ENCODE data around the gene OTOF.

The OTOF gene

DNA sequence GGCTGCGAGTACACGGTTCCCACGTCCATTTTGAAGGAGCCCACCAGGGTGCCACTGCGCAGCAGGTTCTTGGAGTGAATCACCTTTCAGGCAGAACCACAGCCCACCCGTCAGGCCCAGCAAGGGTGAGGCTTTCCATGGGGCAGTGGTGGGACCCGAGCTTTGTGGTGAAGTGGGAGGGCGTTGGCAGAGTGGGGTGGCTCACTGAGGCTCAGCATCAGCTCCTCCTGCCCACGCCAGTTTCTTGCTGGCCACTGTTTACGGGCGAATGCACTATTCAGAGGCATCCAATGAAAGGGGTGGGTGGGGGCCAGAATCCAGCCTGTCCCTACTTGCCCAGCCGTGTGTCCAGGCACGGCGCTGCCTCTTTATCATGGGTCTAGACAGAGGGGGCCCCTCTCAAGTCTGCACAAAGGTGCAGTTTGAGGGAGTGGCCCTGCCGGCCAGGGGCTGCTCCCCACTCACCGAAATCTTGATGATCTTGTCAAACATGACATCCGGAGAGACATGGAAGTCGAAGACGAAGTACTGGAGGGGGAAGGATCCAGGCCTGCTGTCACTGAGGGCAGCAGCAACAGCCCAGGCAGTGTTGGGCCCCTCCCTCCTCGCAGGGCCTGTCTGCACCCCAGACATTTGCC, 11.4 kb upstream of the OTOF start:
- TF ChIP-seq CREB1 (IDR thresholded peaks at IDR 0.05; ENCODE audit: low read depth) (no peak), RAD21 (IDR thresholded peaks at IDR 0.05; ENCODE audit: low read depth) (no peak), TEAD4 (IDR thresholded peaks at IDR 0.05) (no peak), FOXM1 (IDR thresholded peaks at IDR 0.05; ENCODE audit: borderline replicate concordance, low read depth) (no peak), ZBTB7A (IDR thresholded peaks at IDR 0.05; ENCODE audit: low read depth) (no peak), EGR1 (IDR thresholded peaks at IDR 0.05) (no peak), EP300 (IDR thresholded peaks at IDR 0.05; ENCODE audit: borderline replicate concordance) (no peak), TAF1 (IDR thresholded peaks at IDR 0.05; ENCODE audit: low read depth) (no peak)
- TF ChIP-seq, protein P1, sequence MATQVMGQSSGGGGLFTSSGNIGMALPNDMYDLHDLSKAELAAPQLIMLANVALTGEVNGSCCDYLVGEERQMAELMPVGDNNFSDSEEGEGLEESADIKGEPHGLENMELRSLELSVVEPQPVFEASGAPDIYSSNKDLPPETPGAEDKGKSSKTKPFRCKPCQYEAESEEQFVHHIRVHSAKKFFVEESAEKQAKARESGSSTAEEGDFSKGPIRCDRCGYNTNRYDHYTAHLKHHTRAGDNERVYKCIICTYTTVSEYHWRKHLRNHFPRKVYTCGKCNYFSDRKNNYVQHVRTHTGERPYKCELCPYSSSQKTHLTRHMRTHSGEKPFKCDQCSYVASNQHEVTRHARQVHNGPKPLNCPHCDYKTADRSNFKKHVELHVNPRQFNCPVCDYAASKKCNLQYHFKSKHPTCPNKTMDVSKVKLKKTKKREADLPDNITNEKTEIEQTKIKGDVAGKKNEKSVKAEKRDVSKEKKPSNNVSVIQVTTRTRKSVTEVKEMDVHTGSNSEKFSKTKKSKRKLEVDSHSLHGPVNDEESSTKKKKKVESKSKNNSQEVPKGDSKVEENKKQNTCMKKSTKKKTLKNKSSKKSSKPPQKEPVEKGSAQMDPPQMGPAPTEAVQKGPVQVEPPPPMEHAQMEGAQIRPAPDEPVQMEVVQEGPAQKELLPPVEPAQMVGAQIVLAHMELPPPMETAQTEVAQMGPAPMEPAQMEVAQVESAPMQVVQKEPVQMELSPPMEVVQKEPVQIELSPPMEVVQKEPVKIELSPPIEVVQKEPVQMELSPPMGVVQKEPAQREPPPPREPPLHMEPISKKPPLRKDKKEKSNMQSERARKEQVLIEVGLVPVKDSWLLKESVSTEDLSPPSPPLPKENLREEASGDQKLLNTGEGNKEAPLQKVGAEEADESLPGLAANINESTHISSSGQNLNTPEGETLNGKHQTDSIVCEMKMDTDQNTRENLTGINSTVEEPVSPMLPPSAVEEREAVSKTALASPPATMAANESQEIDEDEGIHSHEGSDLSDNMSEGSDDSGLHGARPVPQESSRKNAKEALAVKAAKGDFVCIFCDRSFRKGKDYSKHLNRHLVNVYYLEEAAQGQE (IDR thresholded peaks at IDR 0.05; ENCODE audit: low read depth), result no peak

DNA sequence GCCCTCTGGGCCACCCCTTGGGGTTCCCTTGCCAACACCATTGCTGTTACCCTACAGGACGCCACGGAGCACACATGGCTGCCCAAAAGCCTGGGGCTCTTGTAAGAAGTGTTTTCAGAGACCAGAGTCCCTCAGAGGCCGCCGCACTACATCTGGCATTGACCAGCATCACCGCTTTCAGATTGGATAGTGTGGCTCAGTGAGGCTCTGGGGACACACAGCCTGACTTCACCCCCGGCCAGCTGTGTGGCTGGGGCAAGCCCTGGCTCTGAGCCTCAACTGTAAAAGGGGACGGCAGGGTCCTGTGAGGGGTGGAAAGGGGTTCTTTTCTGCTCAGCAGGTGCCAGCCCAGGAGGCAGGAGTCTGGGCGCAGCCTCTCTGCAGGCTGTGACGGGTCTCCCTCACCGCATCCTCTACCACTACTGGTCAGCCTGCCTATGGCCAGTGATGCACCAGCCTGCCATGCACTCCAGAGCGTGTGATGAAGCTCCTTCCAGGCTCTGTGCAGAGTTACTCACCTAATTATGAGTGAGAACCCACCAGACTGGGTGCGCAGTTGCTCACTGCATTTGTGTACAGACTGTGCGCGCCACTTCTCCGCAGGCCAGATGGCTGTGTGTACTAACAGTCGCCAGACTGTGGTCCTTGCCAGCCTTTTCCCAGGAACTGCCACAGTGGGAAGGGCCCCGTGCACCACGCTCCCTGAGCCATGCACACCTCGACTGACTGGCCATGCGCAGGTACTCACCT, 10.7 kb upstream of the OTOF start:
- TF ChIP-seq, protein P1 (IDR thresholded peaks at IDR 0.05; ENCODE audit: low read depth), result no peak
- TF ChIP-seq CREB1 (IDR thresholded peaks at IDR 0.05; ENCODE audit: low read depth), result no peak
- TF ChIP-seq CEBPB (IDR thresholded peaks at IDR 0.05), result no peak
- TF ChIP-seq, protein P2, sequence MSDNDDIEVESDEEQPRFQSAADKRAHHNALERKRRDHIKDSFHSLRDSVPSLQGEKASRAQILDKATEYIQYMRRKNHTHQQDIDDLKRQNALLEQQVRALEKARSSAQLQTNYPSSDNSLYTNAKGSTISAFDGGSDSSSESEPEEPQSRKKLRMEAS (IDR thresholded peaks at IDR 0.05), result no peak
- TF ChIP-seq YY1 (IDR thresholded peaks at IDR 0.05; ENCODE audit: low read depth), result no peak
- no peak for TF ChIP-seq TAF1 (IDR thresholded peaks at IDR 0.05; ENCODE audit: low read depth)
- no peak for TF ChIP-seq EGR1 (IDR thresholded peaks at IDR 0.05)
- no peak for TF ChIP-seq NFIC (IDR thresholded peaks at IDR 0.05)
- TF ChIP-seq, protein P3, sequence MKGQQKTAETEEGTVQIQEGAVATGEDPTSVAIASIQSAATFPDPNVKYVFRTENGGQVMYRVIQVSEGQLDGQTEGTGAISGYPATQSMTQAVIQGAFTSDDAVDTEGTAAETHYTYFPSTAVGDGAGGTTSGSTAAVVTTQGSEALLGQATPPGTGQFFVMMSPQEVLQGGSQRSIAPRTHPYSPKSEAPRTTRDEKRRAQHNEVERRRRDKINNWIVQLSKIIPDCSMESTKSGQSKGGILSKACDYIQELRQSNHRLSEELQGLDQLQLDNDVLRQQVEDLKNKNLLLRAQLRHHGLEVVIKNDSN (IDR thresholded peaks at IDR 0.05), result no peak
- TF ChIP-seq ZBTB7A (IDR thresholded peaks at IDR 0.05; ENCODE audit: low read depth), result no peak
- TF ChIP-seq TCF12 (IDR thresholded peaks at IDR 0.05; ENCODE audit: low read depth), result no peak
- TF ChIP-seq TEAD4 (IDR thresholded peaks at IDR 0.05), result no peak
- no peak for TF ChIP-seq RAD21 (IDR thresholded peaks at IDR 0.05; ENCODE audit: low read depth)
- TF ChIP-seq EP300 (IDR thresholded peaks at IDR 0.05; ENCODE audit: borderline replicate concordance), result no peak
- TF ChIP-seq FOXM1 (IDR thresholded peaks at IDR 0.05; ENCODE audit: borderline replicate concordance, low read depth), result no peak

GRCh38 chr2:26487192-26487591, 9.3 kb upstream of the OTOF start:
- TF ChIP-seq TCF12 (IDR thresholded peaks at IDR 0.05; ENCODE audit: low read depth) (no peak), ZBTB7A (IDR thresholded peaks at IDR 0.05; ENCODE audit: low read depth) (no peak)

DNA sequence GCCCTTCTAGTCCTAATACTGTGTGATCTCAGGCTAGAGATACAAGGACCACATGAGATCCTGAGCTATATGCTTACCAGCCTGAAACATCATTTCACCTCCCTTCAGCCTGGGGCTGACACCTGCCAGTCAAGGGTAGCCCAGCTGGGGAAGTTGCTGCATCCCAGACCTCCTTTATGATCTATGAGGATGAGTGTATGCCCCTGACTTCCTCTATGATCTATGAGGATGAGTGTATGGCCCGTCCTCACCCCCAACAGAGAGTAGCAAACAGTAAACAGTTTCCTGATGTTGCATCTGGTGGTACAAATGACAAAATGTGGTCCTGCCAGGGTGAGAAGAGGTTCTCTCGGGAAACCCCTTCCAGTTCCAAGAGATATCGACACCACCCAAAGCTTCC, 8.9 kb upstream of the OTOF start:
- no peak for TF ChIP-seq CREB1 (IDR thresholded peaks at IDR 0.05; ENCODE audit: low read depth)
- no peak for TF ChIP-seq RAD21 (IDR thresholded peaks at IDR 0.05; ENCODE audit: low read depth)
- no peak for TF ChIP-seq TCF12 (IDR thresholded peaks at IDR 0.05; ENCODE audit: low read depth)
- TF ChIP-seq, protein P2 (IDR thresholded peaks at IDR 0.05), result no peak
- TF ChIP-seq FOXM1 (IDR thresholded peaks at IDR 0.05; ENCODE audit: borderline replicate concordance, low read depth), result no peak
- TF ChIP-seq ZBTB7A (IDR thresholded peaks at IDR 0.05; ENCODE audit: low read depth), result no peak
- TF ChIP-seq, protein P1 (IDR thresholded peaks at IDR 0.05; ENCODE audit: low read depth), result no peak
- TF ChIP-seq, protein P3 (IDR thresholded peaks at IDR 0.05), result no peak
- no peak for TF ChIP-seq EP300 (IDR thresholded peaks at IDR 0.05; ENCODE audit: borderline replicate concordance)
- TF ChIP-seq TEAD4 (IDR thresholded peaks at IDR 0.05), result no peak
- no peak for TF ChIP-seq YY1 (IDR thresholded peaks at IDR 0.05; ENCODE audit: low read depth)
- TF ChIP-seq CEBPB (IDR thresholded peaks at IDR 0.05), result no peak
- no peak for TF ChIP-seq EGR1 (IDR thresholded peaks at IDR 0.05)
- TF ChIP-seq NFIC (IDR thresholded peaks at IDR 0.05), result no peak
- TF ChIP-seq TAF1 (IDR thresholded peaks at IDR 0.05; ENCODE audit: low read depth), result no peak

Data from Ishikawa (cell line).